Neural crest cell (in vitro differentiated cells): Measurements from ENCODE around the gene PRKN. TPM values are rescaled to one million over a fixed set of nuclear protein-coding genes. Genes with fewer than 3 reads are reported as not detected.

Experiments used
- DNase-seq: peaks from one replicate; pipeline ENCODE4 v3.0.0; 2021; ENCODE audit warnings: low read depth, mixed read lengths, low spot score
- H3K27ac Mint-ChIP-seq: one replicate; pipeline ENCODE4 v1.8.0; 2021; ENCODE audit warnings: mild to moderate bottlenecking, mixed read lengths; ENCODE audit not compliant: unreplicated experiment
- H3K27me3 Mint-ChIP-seq: 2 replicates; pipeline ENCODE4 v1.8.0; 2021; ENCODE audit warnings: low read depth, mild to moderate bottlenecking, mixed read lengths
- H3K36me3 Mint-ChIP-seq: 2 replicates; pipeline ENCODE4 v1.8.0; 2021; ENCODE audit warnings: low read depth, mild to moderate bottlenecking, mixed read lengths
- H3K4me1 Mint-ChIP-seq: 2 replicates; pipeline ENCODE4 v1.8.0; 2021; ENCODE audit warnings: mixed read lengths
- H3K4me3 Mint-ChIP-seq: one replicate; pipeline ENCODE4 v1.8.0; 2021; ENCODE audit warnings: mild to moderate bottlenecking, mixed read lengths
- H3K9me3 Mint-ChIP-seq: 2 replicates; pipeline ENCODE4 v1.8.0; 2021; ENCODE audit warnings: mixed read lengths
- total RNA-seq: library from RNA; stranded (reverse); gene quantifications from 2 replicates; pipeline ENCODE4 v1.2.1, GENCODE V29; 2021
- TF ChIP-seq, protein P1 (sequence below): fragments of 200-600 bp; sonication (generic); conservative IDR thresholded peaks from 2 replicates; pipeline ENCODE4 v1.5.0; 2021; ENCODE audit warnings: antibody characterized with exemption, mild to moderate bottlenecking

PRKN gene
- total RNA-seq, 1 donor from 2014 or later, result 3.2 TPM

DNA sequence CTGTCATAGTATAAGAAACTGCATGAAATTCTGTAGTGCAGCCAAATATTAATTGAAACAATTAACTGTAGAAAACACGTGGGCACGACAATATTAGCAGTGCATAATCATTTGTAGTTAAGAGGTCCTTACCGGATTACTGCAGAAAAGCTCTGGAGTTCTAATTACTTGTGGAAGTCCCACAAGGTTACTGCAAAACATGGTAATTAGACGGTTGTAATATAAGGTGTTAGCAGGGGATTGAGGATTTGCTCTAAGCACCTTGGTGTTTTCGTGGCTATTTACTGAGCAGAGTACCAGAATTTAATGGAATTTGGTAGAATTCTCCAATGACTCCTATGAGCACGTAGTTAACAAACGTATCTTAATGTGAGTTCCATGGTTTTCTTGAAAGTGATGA lies 980.1 kb downstream of the PRKN start:
- H3K4me1 Mint-ChIP-seq, result peaks cover 11% of the 10 kb centered on the region
- no peak overlapping the region for H3K4me3 Mint-ChIP-seq
- H3K27me3 Mint-ChIP-seq, result no peaks in the 10 kb centered on the region
- TF ChIP-seq, protein P1, sequence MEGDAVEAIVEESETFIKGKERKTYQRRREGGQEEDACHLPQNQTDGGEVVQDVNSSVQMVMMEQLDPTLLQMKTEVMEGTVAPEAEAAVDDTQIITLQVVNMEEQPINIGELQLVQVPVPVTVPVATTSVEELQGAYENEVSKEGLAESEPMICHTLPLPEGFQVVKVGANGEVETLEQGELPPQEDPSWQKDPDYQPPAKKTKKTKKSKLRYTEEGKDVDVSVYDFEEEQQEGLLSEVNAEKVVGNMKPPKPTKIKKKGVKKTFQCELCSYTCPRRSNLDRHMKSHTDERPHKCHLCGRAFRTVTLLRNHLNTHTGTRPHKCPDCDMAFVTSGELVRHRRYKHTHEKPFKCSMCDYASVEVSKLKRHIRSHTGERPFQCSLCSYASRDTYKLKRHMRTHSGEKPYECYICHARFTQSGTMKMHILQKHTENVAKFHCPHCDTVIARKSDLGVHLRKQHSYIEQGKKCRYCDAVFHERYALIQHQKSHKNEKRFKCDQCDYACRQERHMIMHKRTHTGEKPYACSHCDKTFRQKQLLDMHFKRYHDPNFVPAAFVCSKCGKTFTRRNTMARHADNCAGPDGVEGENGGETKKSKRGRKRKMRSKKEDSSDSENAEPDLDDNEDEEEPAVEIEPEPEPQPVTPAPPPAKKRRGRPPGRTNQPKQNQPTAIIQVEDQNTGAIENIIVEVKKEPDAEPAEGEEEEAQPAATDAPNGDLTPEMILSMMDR, result no peak
- DNase-seq, result no peak
- H3K36me3 Mint-ChIP-seq, result no peaks in the 10 kb centered on the region
- no peak overlapping the region for H3K27ac Mint-ChIP-seq
- peaks cover 4% of the 10 kb centered on the region for H3K9me3 Mint-ChIP-seq

DNA sequence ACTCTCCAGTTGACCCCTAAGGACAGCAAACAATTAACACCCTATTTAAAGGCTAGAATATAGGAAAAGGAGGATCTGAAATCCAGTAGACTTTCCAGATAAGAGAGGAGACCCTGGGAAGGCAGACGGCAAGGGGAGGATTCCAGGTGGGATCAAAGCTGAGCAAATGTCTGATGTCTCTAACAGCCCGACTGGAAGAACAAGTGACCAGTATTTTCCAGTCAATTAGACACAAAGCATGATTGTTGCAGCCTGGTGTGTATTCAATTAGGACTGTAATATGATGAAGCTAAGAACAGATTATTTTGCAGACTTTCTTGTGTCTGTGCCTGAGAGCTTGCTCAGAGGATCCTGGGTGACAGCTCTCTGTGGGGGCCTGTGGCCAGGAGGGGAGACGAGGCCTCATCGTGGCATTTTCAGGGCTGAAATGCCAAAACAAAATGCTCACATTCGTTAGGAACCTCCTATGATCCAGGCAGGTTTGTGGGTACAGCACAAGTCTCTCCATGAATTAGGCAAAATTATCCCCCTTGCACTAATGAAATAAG lies 981.9 kb downstream of the PRKN start:
- Mint-ChIP-seq H3K27me3 (no peaks in the 10 kb centered on the region), H3K9me3 (peaks cover 5% of the 10 kb centered on the region), H3K4me3 (no peak overlapping the region), H3K4me1 (peaks cover 11% of the 10 kb centered on the region), H3K36me3 (no peaks in the 10 kb centered on the region), H3K27ac (no peak overlapping the region)
- TF ChIP-seq, protein P1, result no peak
- no peak for DNase-seq

DNA sequence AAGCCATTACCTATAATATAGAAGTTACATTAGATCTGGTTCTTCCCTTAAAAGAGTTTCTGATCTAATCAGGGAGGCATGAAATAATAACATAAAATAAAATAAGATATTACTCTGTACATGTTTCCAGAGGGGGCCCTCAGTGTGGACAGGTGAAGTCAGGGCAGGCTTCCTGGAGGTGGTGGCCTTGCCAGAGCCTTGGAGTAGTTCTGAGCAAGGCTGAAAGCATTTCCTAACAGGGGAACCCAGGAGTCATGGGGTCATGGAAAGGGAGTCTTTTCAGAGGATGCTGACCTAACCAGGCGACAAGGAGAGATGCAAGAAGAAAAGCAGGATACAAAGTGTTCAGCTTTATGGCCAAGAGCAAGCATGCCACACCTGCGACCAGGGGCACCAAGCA lies 982.4 kb downstream of the PRKN start:
- Mint-ChIP-seq H3K27me3 (no peaks in the 10 kb centered on the region), H3K27ac (no peak overlapping the region), H3K9me3 (peaks cover 5% of the 10 kb centered on the region), H3K4me3 (no peak overlapping the region), H3K4me1 (peaks cover 11% of the 10 kb centered on the region), H3K36me3 (no peaks in the 10 kb centered on the region)
- TF ChIP-seq, protein P1, result no peak
- no peak for DNase-seq

DNA sequence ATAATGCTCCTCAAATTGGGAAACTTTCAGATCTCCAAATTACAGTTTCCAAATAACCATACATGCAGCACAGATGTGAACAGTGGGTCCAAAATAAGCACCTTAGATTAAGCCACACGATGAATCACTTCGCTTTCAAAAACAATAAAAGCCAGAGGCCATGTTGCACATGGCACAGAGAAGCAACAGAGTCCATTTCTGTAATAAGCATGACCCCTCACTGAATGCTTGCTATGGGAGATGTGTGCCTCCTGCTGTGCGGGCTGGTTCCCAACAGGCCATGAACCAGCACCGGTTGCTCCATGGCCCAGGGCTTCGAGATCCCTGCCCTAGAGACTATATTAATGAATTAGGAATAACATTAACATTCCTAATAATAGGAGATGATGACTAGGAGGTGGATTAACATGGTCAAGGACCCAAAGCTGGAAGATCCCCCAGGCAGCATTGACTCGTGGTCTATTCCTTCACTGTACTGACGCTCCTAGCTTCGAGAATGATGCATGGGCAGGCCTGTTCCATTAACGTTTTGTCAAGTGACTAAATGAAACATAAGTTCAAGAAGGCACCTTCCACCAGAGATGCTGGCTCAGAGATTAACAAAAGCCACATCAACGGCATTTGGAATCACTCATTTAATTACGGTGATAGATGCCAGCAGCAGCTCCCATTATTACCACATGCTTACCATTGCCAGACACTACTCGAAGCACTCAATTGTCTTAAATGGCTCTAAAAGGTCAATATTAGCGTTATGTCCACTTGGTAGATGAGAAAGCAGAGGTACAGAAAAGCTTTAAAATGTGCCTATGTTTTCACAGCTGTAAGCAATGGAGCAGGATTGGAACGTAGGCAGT lies 983.1 kb downstream of the PRKN start:
- Mint-ChIP-seq H3K9me3 (peaks cover 5% of the 10 kb centered on the region), H3K36me3 (no peaks in the 10 kb centered on the region), H3K4me1 (peaks cover 11% of the 10 kb centered on the region), H3K27ac (no peak overlapping the region), H3K27me3 (no peaks in the 10 kb centered on the region), H3K4me3 (no peak overlapping the region)
- no peak for DNase-seq
- TF ChIP-seq, protein P1, result no peak

DNA sequence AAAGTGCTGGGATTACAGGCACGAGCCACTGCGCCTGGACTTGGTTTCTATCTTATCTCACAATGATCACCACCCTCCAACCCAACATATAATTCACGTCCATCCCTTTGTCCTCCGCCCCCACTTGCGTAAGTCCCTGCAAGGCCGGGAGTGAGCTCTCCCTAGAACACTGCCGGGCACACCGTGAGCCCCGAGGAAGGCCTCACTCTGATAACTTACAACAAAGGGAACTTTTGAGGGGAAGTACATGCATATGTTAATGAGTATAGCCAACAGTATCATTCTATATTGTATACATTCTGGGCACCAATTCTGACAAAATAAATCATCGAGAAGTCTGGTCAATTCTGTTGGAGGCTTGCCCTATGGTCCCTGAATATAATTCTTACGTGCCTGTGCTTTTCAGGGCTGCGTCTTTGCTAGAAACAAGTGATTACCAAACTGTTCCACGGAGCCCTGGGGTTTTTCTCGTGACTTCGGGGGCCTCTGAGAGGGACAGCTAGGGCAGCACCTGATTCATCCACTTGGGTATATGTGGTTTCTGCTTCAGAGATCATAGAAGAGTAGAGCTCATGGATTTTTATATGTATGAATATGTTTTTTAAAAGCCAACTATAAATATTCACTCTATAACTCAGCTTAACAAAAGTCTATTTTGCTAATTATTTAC lies 983.9 kb downstream of the PRKN start:
- no peak for DNase-seq
- peak overlapping the region; percentile 35 for H3K27ac Mint-ChIP-seq
- peaks cover 5% of the 10 kb centered on the region for H3K9me3 Mint-ChIP-seq
- H3K4me3 Mint-ChIP-seq, result no peak overlapping the region
- no peaks in the 10 kb centered on the region for H3K27me3 Mint-ChIP-seq
- TF ChIP-seq, protein P1, result no peak
- H3K4me1 Mint-ChIP-seq, result peaks cover 6% of the 10 kb centered on the region
- no peaks in the 10 kb centered on the region for H3K36me3 Mint-ChIP-seq
